Neutrophil (primary cell): Measurements from ENCODE around the gene GABBR2.

Source experiments
- H3K27ac ChIP-seq: fragments of 200-600 bp; sonication (generic); 2 replicates; pipeline ENCODE4 v1.5.1; 2016; ENCODE audit warnings: mild to moderate bottlenecking, moderate library complexity
- H3K27me3 ChIP-seq: fragments of 200-600 bp; sonication (generic); 2 replicates; pipeline ENCODE4 v1.6.0; 2016; ENCODE audit warnings: mild to moderate bottlenecking
- H3K36me3 ChIP-seq: fragments of 200-600 bp; sonication (generic); 2 replicates; pipeline ENCODE4 v1.5.1; 2017
- H3K4me1 ChIP-seq, 2 experiments: fragments of 200-600 bp in 1 of 2; sonication (generic) in 1 of 2; 1 replicate in 1 of 2; 2 replicates in 1 of 2; pipeline versions ENCODE4 v1.5.1 to v1.6.1; 2013 to 2016; ENCODE audit warnings: low read depth in 1 of 2, low read length in 1 of 2, mild to moderate bottlenecking in 1 of 2, moderate library complexity in 1 of 2; ENCODE audit not compliant: control insufficient read depth in 1 of 2, insufficient read depth in 1 of 2
- H3K4me3 ChIP-seq, 2 experiments: fragments of 200-600 bp in 1 of 2; sonication (generic) in 1 of 2; 1 replicate in 1 of 2; 2 replicates in 1 of 2; pipeline ENCODE4 v1.5.1; 2013 to 2016; ENCODE audit warnings: low read depth in 1 of 2, low read length in 1 of 2, mild to moderate bottlenecking in 1 of 2, moderate library complexity in 1 of 2
- H3K9me3 ChIP-seq: fragments of 200-600 bp; sonication (generic); 2 replicates; pipeline ENCODE4 v1.5.1; 2016
- TF ChIP-seq, protein P1 (sequence below): fragments of 200-600 bp; sonication (generic); IDR thresholded peaks from 2 replicates; pipeline ENCODE4 v1.5.1; 2016; ENCODE audit warnings: antibody characterized with exemption

The GABBR2 gene

DNA sequence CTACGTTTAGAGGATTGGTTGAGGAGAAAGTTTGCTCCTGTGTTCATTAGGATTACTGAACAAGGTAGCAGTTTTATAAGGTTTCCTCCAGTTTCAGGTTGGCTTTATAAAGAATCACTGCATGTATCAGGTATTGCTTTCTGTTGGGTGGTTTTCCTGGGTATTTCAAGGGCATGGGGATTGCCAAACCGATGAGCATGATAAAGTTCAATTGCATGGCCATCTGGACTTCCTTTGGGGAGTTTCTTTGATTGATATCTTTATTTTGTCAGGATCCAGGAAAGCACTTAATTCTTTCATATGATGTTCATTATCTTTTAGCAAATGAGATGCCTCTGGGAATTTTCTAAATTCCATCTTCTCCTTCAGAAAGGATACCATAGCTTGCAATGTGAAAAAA, 10.3 kb upstream of the GABBR2 start:
- Histone ChIP-seq H3K4me1 (peaks cover 3 to 7% of the 10 kb centered on the region in 2 experiments), H3K27me3 (peaks cover 97% of the 10 kb centered on the region), H3K4me3 (no peak overlapping the region), H3K27ac (no peak overlapping the region), H3K9me3 (no peaks in the 10 kb centered on the region), H3K36me3 (no peaks in the 10 kb centered on the region)
- TF ChIP-seq, protein P1, sequence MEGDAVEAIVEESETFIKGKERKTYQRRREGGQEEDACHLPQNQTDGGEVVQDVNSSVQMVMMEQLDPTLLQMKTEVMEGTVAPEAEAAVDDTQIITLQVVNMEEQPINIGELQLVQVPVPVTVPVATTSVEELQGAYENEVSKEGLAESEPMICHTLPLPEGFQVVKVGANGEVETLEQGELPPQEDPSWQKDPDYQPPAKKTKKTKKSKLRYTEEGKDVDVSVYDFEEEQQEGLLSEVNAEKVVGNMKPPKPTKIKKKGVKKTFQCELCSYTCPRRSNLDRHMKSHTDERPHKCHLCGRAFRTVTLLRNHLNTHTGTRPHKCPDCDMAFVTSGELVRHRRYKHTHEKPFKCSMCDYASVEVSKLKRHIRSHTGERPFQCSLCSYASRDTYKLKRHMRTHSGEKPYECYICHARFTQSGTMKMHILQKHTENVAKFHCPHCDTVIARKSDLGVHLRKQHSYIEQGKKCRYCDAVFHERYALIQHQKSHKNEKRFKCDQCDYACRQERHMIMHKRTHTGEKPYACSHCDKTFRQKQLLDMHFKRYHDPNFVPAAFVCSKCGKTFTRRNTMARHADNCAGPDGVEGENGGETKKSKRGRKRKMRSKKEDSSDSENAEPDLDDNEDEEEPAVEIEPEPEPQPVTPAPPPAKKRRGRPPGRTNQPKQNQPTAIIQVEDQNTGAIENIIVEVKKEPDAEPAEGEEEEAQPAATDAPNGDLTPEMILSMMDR, result no peak

DNA sequence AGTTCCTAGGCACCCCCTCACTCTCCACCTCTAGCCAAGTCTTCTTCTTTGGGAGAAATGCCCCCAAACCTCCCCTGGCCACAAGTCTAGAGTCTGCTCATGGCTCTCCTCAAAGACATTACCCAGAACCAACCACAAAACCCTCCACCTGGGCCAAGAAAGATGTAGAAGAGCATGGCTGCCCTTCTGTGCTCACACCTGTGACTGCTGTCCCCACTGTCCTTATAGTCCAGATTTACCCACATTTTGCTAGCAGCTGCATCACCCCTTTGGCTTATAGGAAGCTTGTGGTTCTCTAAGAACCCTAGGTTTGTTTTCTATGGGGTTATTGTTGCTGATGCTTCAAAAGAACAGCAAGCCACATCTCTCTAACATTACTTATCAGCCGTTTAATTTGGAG, 6.1 kb upstream of the GABBR2 start:
- H3K27ac ChIP-seq, result no peak overlapping the region
- H3K27me3 ChIP-seq, result peaks cover 95% of the 10 kb centered on the region
- TF ChIP-seq, protein P1, result no peak

DNA sequence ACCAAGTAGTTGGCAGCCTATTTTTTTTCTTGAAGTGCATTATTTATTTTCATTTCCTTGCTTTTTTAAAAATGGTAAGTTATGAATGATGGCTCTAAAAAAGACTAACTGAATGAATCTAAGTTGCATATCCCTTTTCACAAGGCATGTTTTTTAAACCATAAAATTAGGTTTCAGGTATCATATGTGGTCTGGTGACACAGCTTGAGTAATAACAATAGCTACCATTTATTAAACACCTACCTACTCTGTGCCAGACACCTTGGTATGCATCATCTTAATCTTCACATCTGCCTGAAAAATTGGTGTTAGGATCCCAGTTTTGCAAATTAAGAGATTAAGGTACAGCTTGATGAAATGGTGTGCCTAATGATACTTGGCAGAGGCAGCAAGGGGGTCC, 4.3 kb upstream of the GABBR2 start:
- peaks cover 20 to 28% of the 10 kb centered on the region in 2 experiments for H3K4me1 ChIP-seq
- TF ChIP-seq, protein P1, result no peak
- no peak overlapping the region for H3K4me3 ChIP-seq
- H3K36me3 ChIP-seq, result no peaks in the 10 kb centered on the region
- no peaks in the 10 kb centered on the region for H3K9me3 ChIP-seq
- peaks cover 95% of the 10 kb centered on the region for H3K27me3 ChIP-seq
- H3K27ac ChIP-seq, result no peak overlapping the region

More for the DNA sequence above, 6.1 kb upstream of the GABBR2 start:
- Histone ChIP-seq H3K4me1 (peaks cover 20 to 28% of the 10 kb centered on the region in 2 experiments), H3K9me3 (no peaks in the 10 kb centered on the region), H3K36me3 (no peaks in the 10 kb centered on the region), H3K4me3 (no peak overlapping the region)

DNA sequence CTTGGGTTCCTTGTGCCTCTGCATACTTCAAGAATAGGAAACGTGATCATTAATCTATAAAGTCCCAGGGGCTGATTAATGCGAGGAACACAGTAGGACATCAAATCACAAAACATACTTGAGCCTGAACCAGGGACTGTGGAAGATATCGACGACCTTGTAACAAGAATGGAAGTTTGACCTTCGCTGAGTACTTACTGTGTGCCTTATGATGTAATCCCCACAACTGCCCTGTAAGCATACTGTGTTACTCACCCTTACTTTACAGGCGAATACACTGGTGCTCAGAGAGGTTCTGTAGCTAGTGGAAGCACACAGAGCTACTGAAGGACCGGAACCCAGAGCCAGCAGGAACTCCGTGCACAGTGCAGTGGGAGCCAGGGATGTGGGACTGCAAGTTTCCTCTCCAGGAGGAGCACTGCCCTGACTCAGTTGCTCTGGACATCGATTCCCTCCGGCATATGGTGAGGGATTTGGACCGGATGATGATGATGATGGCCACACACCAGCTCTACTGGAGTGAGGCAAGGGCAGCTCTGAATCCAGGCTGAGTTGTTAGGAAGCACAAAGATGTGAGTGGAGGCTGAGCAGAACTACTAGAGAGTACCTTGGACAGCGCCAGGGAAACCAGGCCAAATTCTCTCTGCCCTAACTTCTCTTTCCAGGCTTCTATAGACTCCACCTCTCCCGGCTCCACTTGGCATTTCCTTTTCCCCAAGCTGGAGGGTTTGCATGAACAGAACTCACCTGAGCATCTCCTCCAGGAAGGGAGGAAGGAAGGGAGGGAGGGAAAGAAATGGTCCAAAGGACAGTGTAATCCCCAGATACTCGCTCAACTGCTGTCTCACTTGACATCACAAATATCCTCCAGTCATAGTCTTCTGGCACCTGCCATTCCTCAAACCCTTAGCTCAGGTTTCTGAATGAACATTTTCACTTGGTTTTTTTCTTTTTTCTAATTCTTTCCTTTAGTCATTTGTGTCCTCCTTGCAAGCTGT, 1.5 kb upstream of the GABBR2 start:
- Histone ChIP-seq H3K36me3 (no peaks in the 10 kb centered on the region), H3K27ac (no peak overlapping the region), H3K27me3 (peaks cover 95% of the 10 kb centered on the region), H3K9me3 (no peaks in the 10 kb centered on the region), H3K4me3 (no peak overlapping the region), H3K4me1 (peaks cover 20 to 34% of the 10 kb centered on the region in 2 experiments)
- TF ChIP-seq, protein P1, result no peak

DNA sequence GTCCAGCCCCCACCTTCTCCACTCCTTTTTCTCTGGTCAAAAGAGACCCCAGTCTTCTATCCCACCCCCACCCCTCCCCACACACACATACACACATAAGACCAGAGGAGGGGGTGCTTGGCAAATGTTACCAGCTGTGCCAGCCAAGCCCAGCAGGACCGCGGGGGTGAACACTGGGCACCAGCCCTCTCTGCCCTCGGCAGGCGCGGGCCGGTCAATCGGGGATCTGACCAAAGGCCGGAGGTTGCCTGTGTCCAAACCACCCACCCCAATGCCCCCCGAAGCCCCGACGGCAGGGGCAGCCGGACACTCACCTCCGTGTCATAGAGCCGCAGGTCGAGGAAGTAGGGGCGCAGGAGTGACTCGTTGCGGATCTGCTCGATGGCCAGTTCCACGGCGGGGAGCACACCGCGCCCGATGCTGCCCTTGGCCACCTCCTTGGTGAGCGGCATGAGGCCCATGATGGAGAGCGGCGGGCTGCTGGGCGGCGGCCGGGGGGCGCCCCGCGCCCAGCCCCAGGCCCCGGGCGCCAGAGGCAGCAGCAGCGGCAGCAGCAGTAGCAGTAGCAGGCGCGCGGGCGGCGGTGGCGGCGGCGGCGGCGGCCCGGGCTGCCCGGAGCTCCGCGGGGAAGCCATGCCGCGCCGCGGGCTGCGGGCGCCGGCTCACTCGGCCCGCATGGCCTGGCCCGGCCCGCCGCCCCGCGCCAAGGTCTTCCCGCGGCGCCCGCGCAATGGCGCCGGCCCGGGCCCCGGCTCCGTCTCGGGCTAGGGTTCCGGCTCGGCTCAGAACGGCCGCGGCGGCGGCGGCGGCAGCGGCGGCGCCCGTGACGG, 417 bp downstream of the GABBR2 start:
- Histone ChIP-seq H3K4me1 (peaks cover 13 to 24% of the 10 kb centered on the region in 2 experiments), H3K36me3 (no peaks in the 10 kb centered on the region), H3K27me3 (peaks cover 97% of the 10 kb centered on the region), H3K4me3 (no peak overlapping the region), H3K9me3 (no peaks in the 10 kb centered on the region), H3K27ac (no peak overlapping the region)
- TF ChIP-seq, protein P1, result no peak
